MCF 10A (cell line): ENCODE measurements around the gene HARBI1. TPM values are rescaled to one million over a fixed set of nuclear protein-coding genes. Genes with fewer than 3 reads are reported as not detected.
A peak's percentile ranks its signal among the peaks of the same experiment; 100 is the strongest.

ENCODE experiments used
- BruUV-seq: library from RNA; stranded (reverse); fragments of 400-500 nt; replicated peaks from 2 replicates; lab custom pipeline; 2021; lab: Mats Ljungman, UMichigan
- CTCF ChIA-PET: fragments of 300-600 bp; sonication (Branson Sonifier 250); formaldehyde crosslinking; extraction: SDS; loops from one replicate; lab custom pipeline; 2021; ENCODE audit warnings: antibody characterized with exemption, inconsistent platforms; lab: Yijun Ruan, JAX
- POLR2A ChIA-PET: fragments of 300-600, 350-650 bp; sonication (Branson Sonifier 250); formaldehyde crosslinking; extraction: SDS; loops from one replicate; lab custom pipeline; 2020; ENCODE audit warnings: antibody characterized with exemption, inconsistent platforms; lab: Yijun Ruan, JAX
- DNase-seq: peaks from one replicate; pipeline ENCODE4 v3.0.0-alpha.2; 2018; ENCODE audit not compliant: unreplicated experiment
- H3K27ac Mint-ChIP-seq: one replicate; pipeline ENCODE4 v1.8.0; 2022; ENCODE audit warnings: mild to moderate bottlenecking, low read depth, mixed read lengths; ENCODE audit not compliant: unreplicated experiment
- H3K27me3 Mint-ChIP-seq: one replicate; pipeline ENCODE4 v1.8.0; 2022; ENCODE audit warnings: mixed read lengths; ENCODE audit not compliant: insufficient read depth, unreplicated experiment
- H3K36me3 Mint-ChIP-seq: one replicate; pipeline ENCODE4 v1.8.0; 2022; ENCODE audit warnings: mild to moderate bottlenecking, moderate library complexity, mixed read lengths; ENCODE audit not compliant: insufficient read depth, unreplicated experiment
- H3K4me1 Mint-ChIP-seq: one replicate; pipeline ENCODE4 v1.8.0; 2022; ENCODE audit warnings: mixed read lengths; ENCODE audit not compliant: insufficient read depth, unreplicated experiment
- H3K4me3 Mint-ChIP-seq: one replicate; pipeline ENCODE4 v1.8.0; 2022; ENCODE audit warnings: mild to moderate bottlenecking, moderate library complexity, mixed read lengths; ENCODE audit not compliant: unreplicated experiment
- H3K9me3 Mint-ChIP-seq: one replicate; pipeline ENCODE4 v1.8.0; 2022; ENCODE audit warnings: mixed read lengths; ENCODE audit not compliant: unreplicated experiment
- CTCF ChIP-seq: fragments of 200-600 bp; IDR thresholded peaks from one replicate; pipeline ENCODE4 v1.8.0; 2022; ENCODE audit warnings: antibody characterized with exemption, mild to moderate bottlenecking; ENCODE audit not compliant: unreplicated experiment
- intact Hi-C: fragments of 100-400 bp; cut with micrococcal nuclease; formaldehyde crosslinking; loops from 2 replicates; pipeline ENCODE4 v1.14.1; 2022
- total RNA-seq: library from RNA; stranded (reverse); gene quantifications from 2 replicates; pipeline ENCODE4 v1.2.3, GENCODE V29; 2022

Gene HARBI1
- total RNA-seq, 1 experiment from 2014 or later = 6.8 TPM

GRCh38 chr11:46659908-46660307, 42.9 kb upstream of the HARBI1 start:
- H3K27ac Mint-ChIP-seq = peak overlapping the region; percentile 70
- no peaks in the 10 kb centered on the region for H3K9me3 Mint-ChIP-seq

GRCh38 chr11:46658259-46658658, 41.2 kb upstream of the HARBI1 start:
- Mint-ChIP-seq H3K27me3 (no peaks in the 10 kb centered on the region), H3K36me3 (peaks cover 78% of the 10 kb centered on the region), H3K27ac (peak overlapping the region; percentile 73), H3K4me1 (peaks cover 12% of the 10 kb centered on the region), H3K4me3 (no peak overlapping the region), H3K9me3 (no peaks in the 10 kb centered on the region)
- intact Hi-C loops = no loop called here
- POLR2A ChIA-PET = interaction anchor here (0.7 to 3.9 kb wide), 6 partner anchors 9 to 270 kb away, joined by 3 to 24 read pairs (median 4); partner anchors contain the start of genes ARHGAP1 and ZNF408
- BruUV-seq = no TSS peak
- CTCF ChIA-PET = interaction anchor here (0.7 to 1.5 kb wide), 3 partner anchors 11 to 294 kb away, joined by 3 to 4 read pairs (median 3); no protein-coding TSS in a partner anchor
- peak; percentile 73 for DNase-seq
- no peak for TF ChIP-seq CTCF

More at GRCh38 chr11:46659908-46660307, 42.9 kb upstream of the HARBI1 start:
- no peak for DNase-seq
- no peak for TF ChIP-seq CTCF
- Mint-ChIP-seq H3K4me3 (no peak overlapping the region), H3K36me3 (peaks cover 85% of the 10 kb centered on the region), H3K4me1 (peaks cover 12% of the 10 kb centered on the region), H3K27me3 (no peaks in the 10 kb centered on the region)
- POLR2A ChIA-PET = interaction anchor here (0.6 to 1.7 kb wide), 7 partner anchors 11 to 187 kb away, joined by 3 to 11 read pairs (median 3); partner anchors contain the start of gene ATG13
- CTCF ChIA-PET = interaction anchor here (0.6 kb wide), 1 partner anchor 11 kb away, joined by 4 read pairs; no protein-coding TSS in a partner anchor
- BruUV-seq = no TSS peak
- intact Hi-C loops = no loop called here

GRCh38 chr11:46657186-46657585, 40.2 kb upstream of the HARBI1 start:
- Mint-ChIP-seq H3K9me3 (no peaks in the 10 kb centered on the region), H3K36me3 (peaks cover 78% of the 10 kb centered on the region), H3K27me3 (no peaks in the 10 kb centered on the region), H3K4me1 (peaks cover 12% of the 10 kb centered on the region), H3K4me3 (no peak overlapping the region), H3K27ac (peak overlapping the region; percentile 73)
- CTCF ChIA-PET = interaction anchor here (1.5 kb wide), 1 partner anchor 15 kb away, joined by 3 read pairs; no protein-coding TSS in a partner anchor
- DNase-seq = no peak
- BruUV-seq = no TSS peak
- POLR2A ChIA-PET = interaction anchor here (1.2 to 3.9 kb wide), 4 partner anchors 15 to 44 kb away, joined by 3 to 24 read pairs (median 6); partner anchors contain the start of genes ARHGAP1 and ZNF408
- intact Hi-C loops = no loop called here
- no peak for TF ChIP-seq CTCF

GRCh38 chr11:46655631-46656030, 38.6 kb upstream of the HARBI1 start:
- no peaks in the 10 kb centered on the region for H3K27me3 Mint-ChIP-seq

More at GRCh38 chr11:46655631-46656030, 38.6 kb upstream of the HARBI1 start:
- peaks cover 77% of the 10 kb centered on the region for H3K36me3 Mint-ChIP-seq
- H3K9me3 Mint-ChIP-seq = no peaks in the 10 kb centered on the region
- no TSS peak for BruUV-seq
- no peak overlapping the region for H3K4me3 Mint-ChIP-seq
- ChIA-PET POLR2A (interaction anchor here (0.7 to 3.9 kb wide), 2 partner anchors 13 to 19 kb away, joined by 3 to 24 read pairs; no protein-coding TSS in a partner anchor), CTCF (interaction anchor here (1.4 kb wide), 1 partner anchor 33 kb away, joined by 5 read pairs; no protein-coding TSS in a partner anchor)
- intact Hi-C loops = no loop called here
- DNase-seq = no peak
- H3K4me1 Mint-ChIP-seq = peaks cover 12% of the 10 kb centered on the region
- no peak overlapping the region for H3K27ac Mint-ChIP-seq
- TF ChIP-seq CTCF = no peak
